HUDEP-2 (cell line): ENCODE results near the gene PTRH1.

Source experiments
- DNase-seq, 76 experiments: peaks; one replicate each; lab custom pipeline; 2025; ENCODE audit not compliant: unreplicated experiment in 76 of 76; lab: John Stamatoyannopoulos, UW

PTRH1 gene

DNA sequence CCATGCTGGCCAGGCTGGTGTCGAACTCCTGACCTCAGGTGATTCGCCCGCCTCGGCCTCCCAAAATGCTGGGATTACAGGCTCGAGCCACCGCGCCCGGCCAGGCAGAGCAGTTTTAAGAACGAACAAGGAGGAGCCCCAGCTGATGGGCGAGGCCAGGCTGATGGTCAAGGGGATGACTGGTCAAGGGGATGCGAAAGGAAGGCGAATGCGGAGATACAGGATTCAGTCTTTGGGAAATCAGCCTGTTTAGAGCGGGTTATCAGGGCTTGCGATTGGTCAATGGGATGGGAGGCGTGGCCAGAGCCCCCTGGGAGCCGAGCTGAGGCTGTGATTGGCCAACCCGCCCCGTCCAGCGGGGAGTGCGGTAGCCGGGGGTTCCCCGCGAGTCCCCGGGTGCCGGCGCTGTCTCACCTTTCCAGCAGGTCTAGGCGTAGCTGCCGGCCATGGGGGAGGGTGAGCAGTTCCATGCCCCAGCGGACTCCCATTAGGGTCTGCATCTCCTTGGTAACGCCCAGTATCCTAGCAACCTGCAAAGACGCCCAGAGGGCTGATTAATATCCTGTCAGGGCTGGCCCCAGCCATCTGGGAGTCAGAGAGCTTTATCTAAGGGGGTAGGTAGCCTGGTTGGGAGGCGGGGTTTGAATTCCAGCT, 27.1 kb upstream of the PTRH1 start:
- DNase-seq = no peak

DNA sequence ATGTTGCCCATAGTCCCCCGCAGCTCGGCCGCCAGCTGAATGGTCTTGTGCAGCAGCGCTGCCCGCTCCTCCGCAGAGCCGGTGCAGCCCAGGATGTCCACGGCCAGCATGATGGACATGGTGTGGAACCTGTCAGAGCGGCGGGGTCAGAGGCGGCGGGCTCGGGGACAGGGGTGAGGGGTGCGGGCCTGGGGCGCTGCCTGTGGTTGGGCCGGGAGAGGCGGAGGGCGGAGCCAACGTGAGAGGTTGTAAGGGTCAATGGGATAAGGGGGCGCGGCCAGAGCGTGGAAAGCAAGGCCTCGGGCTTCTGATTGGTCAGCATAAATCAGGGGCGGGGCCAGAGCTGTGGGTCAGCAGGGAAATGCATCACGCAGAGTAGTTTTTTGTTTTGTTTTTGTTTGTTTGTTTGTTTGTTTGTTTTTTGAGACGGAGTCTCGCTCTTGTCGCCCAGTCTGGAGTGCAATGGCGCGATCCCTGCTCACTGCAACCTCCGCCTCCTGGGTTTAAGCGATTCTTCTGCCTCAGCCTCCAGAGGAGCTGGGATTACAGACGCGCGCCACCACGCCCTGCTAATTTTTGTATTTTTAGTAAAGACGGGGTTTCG, 26.5 kb upstream of the PTRH1 start:
- no peak for DNase-seq

GRCh38 chr9:127739614-127740330, 24.3 kb upstream of the PTRH1 start:
- DNase-seq = no peak

- no peak for DNase-seq
These were observed 23.2 kb upstream of the PTRH1 start for GRCh38 chr9:127738666-127739065.

- no peak for DNase-seq
These were observed 20.2 kb upstream of the PTRH1 start for GRCh38 chr9:127735530-127736185.

DNA sequence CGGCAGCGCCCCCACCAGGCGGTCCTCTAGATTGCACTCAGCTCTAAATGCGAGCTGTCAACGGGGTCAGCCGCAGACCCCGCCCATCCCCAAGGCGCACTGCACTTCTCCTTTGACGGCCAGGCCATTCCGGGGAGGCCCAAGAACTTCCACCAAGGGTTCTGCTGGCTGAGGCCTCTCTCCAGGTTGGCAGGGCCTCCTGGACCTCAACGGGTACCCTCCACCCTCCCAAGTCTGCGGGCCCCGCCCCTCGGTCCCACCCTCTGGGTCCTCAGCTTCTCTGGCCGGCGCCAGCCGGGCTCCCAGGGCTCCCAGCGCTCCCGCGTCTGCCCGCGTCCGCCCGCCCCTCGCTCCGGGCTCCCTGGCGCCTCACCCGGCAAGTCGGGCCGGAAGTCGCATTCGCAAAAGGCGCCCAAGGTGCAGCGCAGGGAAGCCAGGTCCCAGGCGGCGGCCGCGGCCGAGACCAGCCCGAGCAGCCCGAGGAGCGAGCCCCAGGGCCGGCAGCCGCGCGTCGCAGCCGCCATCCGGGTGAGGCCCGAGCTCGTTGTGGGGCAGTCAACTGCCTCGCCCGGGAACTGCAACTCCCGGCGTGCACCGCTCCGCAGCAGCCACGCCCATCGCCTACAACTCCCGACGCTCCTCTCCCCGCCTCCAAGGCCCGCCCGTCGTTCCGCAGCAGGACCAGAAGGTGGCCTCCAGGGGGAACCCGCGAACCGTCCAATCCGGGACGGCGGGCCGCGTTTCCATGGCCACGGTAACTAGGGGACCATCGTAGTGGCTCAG, 19.5 kb upstream of the PTRH1 start, which contains the start of gene TOR2A:
TOR2A (minus strand) TSS at position 548 of the 783 bp plus-strand sequence; CDS start at position 524, 24 bp downstream.
- peak in 75 of 76 experiments; percentile 34 to 97 (median 94) for DNase-seq

DNA sequence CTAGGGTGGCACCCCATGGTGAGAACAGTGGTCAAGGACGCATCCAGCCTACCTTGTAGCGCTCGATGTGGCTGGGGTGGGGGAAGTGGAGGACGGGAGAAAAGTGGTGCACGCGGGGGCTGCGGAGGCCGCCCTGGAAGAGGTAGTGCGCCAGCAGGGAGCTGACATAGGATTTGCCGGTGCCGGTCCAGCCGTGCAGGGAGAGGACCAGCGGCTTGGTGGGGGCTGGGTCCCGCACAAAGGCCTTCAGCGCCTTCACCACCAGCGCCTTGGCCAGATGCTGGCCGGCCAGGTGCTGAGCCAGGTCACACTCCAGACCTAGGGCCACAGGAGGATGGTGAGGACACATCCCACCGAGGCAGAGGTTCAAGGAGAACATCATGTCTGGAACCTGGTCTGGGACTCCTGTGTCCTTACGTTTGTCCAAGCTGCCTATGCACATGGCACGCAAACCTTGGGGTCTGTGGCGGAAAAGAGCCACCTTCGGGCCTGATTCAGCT, 18.8 kb upstream of the PTRH1 start:
- no peak for DNase-seq

- no peak for DNase-seq
These were observed 18.2 kb upstream of the PTRH1 start for GRCh38 chr9:127733614-127734013.

DNA sequence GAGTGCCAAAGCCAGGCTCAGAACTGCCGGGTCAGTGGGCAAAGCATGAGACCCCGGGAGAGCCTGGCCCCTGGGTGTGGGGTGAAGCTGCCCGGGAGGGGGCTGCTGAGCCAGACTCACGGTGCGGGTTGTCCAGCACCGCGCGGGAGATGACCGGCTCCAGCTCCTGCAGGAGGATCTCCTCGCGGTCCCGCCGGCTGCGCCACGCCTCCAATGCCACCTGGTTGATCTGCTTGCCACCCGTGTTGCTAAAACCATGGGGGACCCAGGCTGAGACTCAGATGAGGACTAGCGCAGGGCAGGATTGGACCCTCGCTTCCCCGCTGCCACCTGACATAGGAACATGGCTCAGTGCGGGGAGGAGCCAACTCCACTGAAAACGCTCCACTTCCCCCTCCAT, 17.0 kb upstream of the PTRH1 start:
- DNase-seq = no peak

GRCh38 chr9:127731938-127732337, 16.5 kb upstream of the PTRH1 start:
- no peak for DNase-seq

- no peak for DNase-seq
These were observed 15.4 kb upstream of the PTRH1 start for GRCh38 chr9:127730799-127731410.

DNA sequence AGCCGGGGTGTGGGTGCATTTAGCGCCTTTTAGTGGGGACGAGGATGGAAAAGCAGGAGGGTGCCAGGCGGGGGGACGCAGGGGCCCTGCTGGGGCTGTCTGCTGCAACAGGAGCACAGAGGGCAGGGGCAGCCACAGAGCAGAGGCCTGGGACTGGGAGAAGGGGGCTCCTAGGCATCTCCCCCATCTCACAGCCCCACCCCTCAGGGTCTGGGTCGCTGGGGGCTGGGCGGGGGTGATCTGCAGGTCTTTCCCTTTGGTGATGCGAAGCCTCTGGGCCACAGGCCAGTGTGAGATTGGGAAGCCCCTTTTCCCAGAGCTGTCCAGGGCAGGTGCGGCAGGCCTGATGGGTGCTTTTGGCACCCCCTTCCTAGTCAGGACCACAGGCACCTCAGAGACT, 14.8 kb upstream of the PTRH1 start:
- no peak for DNase-seq

- no peak for DNase-seq
These were observed 14.2 kb upstream of the PTRH1 start for GRCh38 chr9:127729522-127730256.

DNA sequence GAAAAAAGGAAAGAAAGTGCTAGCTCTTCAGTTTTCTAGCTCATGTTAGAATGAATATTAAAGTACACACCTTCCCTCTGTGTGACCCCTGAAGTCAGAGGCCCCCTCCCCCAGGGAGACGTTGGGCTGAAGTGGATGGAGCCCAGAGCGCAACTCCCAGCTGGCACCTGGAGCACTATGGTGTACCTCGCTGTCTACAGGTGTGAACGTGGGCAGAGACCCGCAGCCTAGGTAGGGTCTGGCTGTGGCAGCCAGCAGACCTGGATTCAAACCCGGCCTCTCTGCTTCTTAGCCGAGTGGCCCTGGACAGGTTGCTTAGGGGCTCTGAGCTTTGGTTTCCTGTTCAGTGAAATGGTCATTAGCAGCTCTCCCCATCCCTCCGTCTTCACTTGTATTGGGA, 13.3 kb upstream of the PTRH1 start:
- no peak for DNase-seq

DNA sequence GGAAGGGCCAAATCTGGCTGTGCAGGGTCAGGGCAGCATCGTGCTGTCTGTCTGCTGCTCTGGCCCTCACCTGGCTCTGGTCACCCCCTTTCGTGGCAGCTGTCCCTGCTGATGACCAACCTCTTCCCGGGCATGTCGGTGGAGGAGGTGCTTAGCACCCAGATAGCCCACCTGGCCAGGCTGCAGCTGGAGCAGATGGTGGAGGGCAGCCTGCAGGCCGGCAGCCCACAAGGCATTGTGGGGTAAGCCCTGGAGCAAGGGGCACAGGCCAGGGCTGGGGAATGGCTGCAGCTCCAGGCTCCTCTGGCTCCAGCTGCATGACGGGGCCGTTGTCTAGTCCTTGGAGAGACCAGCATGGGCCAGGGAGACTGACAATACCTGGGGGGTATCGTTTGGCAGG, 11.4 kb upstream of the PTRH1 start:
- no peak for DNase-seq

- no peak for DNase-seq
These were observed 8.5 kb upstream of the PTRH1 start for GRCh38 chr9:127724012-127724411.

DNA sequence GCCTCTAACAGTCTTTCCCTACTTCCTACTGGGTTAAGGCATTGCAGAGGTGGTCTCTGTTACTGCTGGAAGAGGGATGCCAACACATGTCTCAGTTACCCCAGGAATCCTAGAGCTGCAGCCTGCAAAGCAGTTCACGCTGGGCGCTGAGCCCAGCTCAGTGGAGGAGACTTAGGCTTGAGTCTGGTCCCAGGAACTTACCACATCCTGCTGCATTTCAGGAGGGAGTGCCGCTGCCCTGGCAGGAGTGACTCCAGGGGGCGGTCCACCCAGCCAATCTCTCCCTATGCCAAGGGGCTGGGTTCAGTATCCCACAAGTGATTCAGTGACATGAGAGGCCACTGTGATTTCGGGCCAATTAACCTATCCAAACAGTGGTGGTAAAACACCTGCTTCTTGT, 8.0 kb upstream of the PTRH1 start:
- DNase-seq = no peak

DNA sequence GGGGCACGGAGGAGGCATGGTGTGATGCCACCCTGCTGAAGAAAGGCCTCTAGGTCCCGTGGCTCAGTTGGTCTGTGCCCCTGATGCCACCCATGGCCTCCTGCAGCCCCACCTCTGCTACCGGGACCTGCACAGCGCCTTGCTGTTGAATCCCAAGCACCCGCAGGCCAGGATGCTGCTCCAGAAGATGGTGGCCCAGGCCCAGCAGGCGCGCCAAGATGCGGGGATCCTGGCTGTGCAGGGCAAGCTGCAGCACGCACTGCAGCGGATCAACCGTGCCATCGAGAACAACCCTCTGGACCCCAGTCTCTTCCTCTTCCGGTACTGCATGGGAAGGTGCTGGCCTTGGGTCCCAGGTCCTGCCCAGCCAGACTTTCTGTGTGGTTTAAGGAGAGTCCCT, 7.5 kb upstream of the PTRH1 start:
- DNase-seq = no peak

- no peak for DNase-seq
These were observed 6.7 kb upstream of the PTRH1 start for GRCh38 chr9:127722055-127722745.
